HTR-8/SVneo (cell line): ENCODE results near the gene ZMAT1.
"Not testable (repeated sequence)": the region's sequence is repeated elsewhere in the genome, so short reads cannot be mapped to it uniquely, and the experiment has no call there.

Experiments used
- DNase-seq: peaks from one replicate; pipeline ENCODE4 v3.0.0; 2011; ENCODE audit warnings: low spot score, mixed read lengths; ENCODE audit not compliant: insufficient read length
- FAIRE-seq: peaks from 2 replicates; lab custom pipeline; 2011; peaks lifted over from hg19 to GRCh38; lab: Jason Lieb, UNC

ZMAT1 gene

DNA sequence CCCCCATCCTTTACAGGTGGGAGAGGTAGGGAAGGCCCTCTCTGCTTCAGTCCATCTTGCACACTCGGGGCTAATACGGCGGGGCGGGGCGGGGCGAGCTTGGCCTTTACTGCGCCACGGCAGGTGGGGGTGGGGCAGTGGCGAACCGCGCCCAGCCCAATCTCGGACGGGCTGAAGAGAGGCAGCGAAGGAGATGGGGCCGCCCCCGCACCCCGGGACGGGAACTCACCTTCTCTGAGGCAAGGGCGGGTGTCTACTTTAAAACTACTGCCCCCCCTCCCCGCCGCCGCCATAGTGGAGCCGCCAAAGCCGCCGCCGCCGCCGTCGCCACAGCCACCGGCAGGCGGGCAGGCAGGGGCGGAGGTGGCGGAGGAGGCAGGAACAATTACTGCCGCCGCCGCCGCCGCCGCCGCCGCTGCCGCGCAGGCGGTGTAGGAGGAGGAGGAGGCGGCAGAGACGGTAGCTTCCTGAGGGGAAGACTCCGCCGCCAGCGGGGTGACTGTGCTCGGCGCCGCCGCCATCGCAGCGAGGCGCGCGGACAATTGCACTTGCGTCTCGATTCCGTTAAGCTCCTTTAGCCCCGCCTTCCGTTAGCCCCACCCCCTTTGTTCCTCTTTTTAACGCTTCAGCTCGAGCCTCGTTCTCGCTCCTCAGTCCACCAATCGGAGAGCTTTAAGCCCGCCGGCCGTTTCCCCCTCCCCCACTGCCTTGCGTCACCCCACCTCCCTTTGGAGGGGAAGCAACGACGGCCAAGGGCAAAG is at the start of gene ZMAT1:
Gene ZMAT1, minus strand, starts transcription at position 540 of the 761 bp plus-strand sequence. Its CDS starts 19 bp downstream, at position 521.
- no peak for FAIRE-seq
- DNase-seq = peak; percentile 14

DNA sequence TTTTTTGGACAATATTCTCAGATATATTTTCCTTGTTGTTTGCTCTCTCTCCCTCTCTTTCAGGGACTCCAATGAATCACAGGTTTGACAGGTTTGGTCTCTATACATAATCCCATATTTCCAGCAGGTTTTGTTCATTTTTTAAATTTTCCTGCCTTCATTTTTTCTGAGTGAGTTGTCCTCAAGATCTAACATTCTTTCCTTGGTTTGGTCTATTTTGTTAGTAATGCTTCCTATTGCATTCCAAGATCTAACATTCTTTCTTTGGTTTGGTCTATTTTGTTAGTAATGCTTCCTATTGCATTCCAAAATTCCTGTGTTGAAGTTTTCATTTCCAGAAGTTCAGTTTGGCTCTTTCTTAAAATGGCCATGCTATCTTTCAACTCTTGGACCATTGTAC is 45.3 kb upstream of the ZMAT1 start:
- FAIRE-seq = no peak
- DNase-seq = no peak

DNA sequence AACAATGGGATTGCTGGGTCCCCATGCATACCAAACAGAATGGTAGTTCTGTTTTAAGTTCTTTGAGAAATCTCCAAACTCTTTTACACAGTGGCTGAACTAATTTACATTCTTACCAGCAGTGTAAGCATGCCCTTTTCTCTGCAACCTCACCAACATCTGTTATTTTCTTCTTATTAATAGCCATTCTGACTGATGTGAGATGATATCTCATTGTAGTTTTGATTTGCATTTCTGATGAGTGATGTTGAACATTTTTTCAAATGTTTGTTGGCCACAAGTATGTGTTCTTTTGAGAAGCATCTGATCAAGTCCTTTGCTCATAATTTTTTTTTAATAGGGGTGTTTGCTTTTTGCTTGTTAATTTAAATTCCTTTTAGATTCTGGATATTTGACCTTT is 41.2 kb upstream of the ZMAT1 start:
- DNase-seq (no peak), FAIRE-seq (no peak)

DNA sequence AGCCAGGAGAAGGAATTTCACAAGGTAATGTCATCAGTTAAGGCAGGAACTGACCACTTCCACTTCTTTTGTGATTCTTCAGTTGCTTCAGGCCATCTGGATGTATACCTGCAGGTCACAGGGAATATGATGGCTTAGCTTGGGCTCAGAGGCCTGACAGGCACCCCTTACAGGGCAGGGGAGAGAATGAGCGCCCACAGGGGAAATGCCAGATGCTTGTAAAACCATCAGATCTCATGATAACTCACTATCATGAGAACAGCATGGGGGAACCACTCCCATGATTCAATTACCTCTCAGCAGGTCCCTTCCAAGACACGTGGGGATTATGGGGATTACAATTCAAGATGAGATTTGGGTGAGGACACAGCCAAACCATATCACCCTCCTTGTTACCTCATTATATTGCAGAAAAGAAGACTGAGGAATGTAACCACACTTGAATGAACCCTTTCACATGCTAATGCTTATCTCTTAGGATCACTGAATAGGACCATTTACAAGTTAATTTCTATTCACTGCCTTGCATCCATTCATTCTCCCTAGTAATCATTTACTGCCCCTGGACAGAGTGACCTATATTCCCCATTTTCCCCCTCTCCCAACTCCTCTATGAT is 33.2 kb upstream of the ZMAT1 start:
- DNase-seq, FAIRE-seq: not testable (repeated sequence)

DNA sequence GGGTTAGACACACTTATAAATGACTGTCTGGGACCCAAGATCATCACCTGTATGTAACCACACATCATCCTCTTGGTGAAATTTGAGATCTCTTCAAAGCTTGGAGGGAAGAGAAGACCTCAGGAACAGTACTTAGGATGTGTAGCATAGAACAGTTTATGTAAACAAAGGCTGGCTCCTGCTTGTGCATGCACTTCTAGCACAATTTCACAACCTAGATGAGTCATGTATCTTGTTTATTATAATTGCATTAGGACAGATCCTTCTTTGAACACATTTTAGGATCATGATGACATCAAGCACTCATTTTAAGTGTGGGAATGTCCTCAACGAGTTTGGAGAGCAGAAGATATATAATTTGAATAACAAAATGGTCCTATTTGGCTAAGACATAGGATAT is 26.3 kb upstream of the ZMAT1 start:
- FAIRE-seq (no peak), DNase-seq (no peak)

DNA sequence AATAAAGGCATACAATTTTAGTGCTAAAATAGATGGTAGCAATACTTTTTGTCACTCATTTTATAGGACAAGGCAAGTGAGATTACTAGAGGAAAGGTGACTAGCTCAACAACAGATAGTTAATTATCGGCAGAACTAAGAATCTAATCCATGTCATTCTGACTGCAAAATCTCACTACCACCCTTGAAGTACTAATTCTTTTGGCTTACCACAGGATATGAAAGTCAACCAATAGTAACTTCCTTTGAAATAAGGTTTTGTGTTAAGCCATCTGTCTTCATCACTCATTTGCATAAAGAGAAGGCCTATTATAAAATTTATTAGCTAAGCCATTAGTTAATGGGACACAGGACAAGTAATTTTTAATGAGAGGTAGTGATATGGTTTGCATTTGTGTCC is 25.3 kb upstream of the ZMAT1 start:
- no peak for FAIRE-seq
- DNase-seq = no peak

DNA sequence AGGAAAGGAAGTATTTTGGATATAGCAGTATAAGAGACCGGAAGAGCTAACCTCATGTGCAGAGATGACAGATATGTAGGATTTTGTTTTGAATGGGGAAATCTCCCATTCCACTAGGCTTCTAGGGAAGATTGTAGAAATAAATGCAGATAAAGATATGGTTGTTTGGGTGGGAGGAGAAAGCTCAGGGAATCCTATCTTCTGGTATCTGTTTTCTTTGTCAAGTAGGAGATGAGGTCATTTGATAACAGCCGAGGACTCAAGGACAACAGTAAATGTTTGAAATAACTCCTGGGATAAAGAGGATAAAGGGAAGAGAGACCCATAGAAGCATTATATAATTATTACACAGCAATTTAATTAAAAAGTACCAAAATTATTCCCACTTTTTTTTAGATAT is 24.7 kb upstream of the ZMAT1 start:
- DNase-seq (no peak), FAIRE-seq (no peak)

DNA sequence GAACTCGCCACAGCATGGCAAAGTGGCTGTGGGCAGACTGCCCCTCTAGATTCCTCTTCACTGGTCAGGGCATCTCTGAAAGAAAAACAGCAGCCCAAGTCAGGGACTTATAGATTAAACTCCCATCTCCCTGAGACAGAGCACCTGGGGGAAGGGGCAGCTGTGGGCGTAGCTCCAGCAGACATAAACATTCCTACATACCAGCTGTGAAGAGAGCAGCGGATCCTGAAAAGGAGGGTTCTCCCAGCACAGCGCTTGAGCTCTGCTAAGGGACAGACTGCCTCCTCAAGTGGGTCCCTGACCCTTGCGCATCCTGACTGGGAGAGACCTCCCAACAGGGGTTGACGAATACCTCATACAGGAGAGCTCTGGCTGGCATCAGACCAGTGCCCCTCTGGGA is 18.8 kb upstream of the ZMAT1 start:
- DNase-seq (no peak), FAIRE-seq (no peak)

DNA sequence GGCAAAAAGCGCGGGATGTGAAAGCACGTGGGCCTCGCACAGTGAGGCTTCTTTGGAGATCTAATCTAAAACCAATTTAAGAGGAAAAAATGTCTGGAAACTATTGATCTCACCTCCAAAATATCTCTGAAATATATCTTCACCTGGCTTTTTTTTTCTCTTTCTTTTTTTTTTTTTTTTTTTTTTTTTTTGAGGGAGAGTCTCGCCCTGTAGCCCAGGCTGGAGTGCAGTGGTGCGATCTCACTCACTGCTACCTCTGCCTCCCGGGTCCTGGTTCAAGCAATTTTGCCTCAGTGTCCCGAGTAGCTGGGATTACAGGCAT is 383 bp upstream of the ZMAT1 start:
- DNase-seq = no peak
- FAIRE-seq = no peak

DNA sequence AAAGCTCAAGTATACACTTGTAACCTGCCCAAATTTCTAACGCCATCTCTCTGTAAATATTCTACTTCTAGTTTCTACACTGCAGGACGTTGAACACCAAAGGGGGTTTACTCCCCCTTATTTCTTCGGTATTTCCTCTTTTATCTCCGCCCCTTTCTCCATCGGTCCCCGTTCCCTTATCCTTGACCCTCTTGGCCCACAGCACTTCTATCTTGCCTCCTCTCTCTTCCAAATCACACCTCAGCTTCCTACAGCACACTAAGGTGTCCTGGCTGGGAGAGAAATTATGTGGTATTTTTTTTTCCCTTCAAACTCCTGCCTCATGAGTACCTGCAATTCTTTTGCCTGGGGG is 715 bp downstream of the ZMAT1 start:
- FAIRE-seq (no peak), DNase-seq (no peak)

DNA sequence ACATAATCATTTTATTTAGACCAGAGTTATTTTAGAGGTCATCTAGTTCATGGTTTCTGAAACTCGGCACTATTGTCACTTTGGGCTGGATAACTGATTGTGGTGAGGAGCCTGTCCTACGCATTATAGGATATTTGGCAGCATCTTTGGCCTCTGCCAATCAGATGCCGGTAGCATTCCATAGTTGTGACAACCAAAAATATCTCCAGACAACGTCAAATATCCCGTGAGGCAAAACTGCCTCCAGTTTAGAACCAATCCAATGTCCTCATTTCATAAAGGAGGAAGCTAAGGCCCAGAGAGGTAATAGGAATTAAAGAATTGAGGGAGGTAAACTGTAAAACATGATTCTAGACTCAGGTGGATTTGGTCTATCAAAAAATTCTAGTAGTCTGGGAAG is 6.1 kb downstream of the ZMAT1 start:
- DNase-seq (no peak), FAIRE-seq (no peak)

DNA sequence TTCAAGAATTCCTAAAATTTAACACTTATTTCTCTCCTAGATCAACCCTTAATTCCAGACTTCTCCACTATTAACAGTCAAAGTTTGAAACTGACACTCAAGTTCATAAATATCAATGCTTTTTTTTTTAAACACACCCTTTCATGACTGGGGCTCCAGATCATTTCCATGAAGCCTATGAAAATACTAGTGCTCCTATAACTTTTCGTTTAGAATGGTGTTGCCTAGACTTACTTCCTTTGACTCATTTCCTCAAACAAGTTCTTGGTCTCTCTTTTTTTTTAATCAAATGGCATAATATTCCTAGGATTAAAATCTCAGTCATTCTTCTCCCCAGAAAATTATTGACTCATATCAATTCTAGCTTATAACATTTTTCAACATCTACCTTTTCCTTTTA is 13.1 kb downstream of the ZMAT1 start:
- no peak for DNase-seq
- FAIRE-seq = no peak

DNA sequence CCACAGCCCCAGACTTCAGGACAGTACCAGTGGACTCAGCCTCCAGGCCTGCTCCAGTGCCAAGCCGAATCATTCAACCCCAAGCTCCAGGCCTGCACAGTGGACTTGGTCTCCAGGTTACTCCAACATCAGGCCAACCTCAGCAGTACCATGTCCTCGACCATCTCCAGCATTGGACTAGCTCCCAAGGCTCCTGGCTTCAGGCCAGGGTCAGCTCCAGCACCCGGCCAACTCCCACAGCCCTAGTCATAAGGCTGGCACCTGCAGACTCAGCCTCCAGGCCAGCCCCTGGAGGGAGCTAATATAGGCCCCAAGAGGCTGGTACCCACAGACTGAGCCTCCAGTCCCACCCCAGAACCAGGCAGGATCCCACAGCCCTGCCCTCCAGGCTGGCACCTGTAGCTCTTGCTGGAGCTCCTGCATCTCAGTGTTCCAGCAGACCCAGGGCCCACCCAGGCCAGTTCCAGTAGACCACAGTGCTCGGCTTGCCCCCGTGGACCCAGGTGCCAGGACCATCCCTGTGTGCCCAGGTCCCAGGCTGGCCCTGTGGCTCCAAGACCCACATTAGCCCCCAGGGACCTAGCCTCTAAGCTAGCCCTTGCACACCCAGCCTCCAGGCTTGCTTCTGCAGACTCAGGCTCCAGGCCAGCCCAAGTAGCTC is 25.6 kb downstream of the ZMAT1 start:
- no peak for FAIRE-seq
- DNase-seq = no peak

DNA sequence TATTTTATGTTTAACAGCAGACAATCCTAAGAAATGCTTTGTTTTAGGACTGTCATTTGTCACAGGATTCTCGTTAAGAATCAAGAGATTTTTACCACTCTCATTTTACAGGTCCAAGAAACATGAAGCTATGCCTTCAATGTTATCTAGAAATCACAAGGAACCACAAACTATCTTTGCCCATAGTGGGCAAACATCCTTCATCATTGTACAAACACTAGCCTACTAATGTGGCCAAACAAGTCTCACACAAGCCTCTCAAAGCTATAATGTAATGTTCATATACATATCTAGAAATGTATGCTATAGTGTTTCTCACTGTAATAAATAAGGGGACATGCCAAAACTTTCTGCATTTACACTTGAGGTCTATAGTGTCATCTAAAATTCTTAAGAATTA is 26.8 kb downstream of the ZMAT1 start:
- FAIRE-seq = no peak
- no peak for DNase-seq
